Measurements from ENCODE around the gene PTPN22.
"Not testable (repeated sequence)": the region's sequence is repeated elsewhere in the genome, so short reads cannot be mapped to it uniquely, and the experiment has no call there.

The PTPN22 gene

GRCh38 chr1:113886417-113887401, 15.2 kb upstream of the PTPN22 start:
- no peak for DNase-seq

- DNase-seq: no peak
Observed at GRCh38 chr1:113881661-113882060, 10.1 kb upstream of the PTPN22 start.

- no peak for DNase-seq
Observed at GRCh38 chr1:113879739-113880038, 8.2 kb upstream of the PTPN22 start.

- DNase-seq: no peak
Observed at GRCh38 chr1:113876176-113876575, 4.7 kb upstream of the PTPN22 start.

GRCh38 chr1:113875714-113876113, 4.2 kb upstream of the PTPN22 start:
- no peak for DNase-seq

- DNase-seq: peak; percentile 30 to 46
Observed at GRCh38 chr1:113874012-113874879, 2.7 kb upstream of the PTPN22 start.

- DNase-seq: peak; percentile 35 to 38
Observed at GRCh38 chr1:113872219-113872935, 865 bp upstream of the PTPN22 start.

GRCh38 chr1:113870778-113871177, 734 bp downstream of the PTPN22 start:
- peak in 1 of 2 experiments; percentile 31 for DNase-seq

GRCh38 chr1:113868387-113869083, 3.0 kb downstream of the PTPN22 start:
- peak; percentile 40 to 44 for DNase-seq

- no peak for DNase-seq
Observed at GRCh38 chr1:113861641-113862040, 9.9 kb downstream of the PTPN22 start.

- DNase-seq: no peak
Observed at GRCh38 chr1:113860891-113861290, 10.6 kb downstream of the PTPN22 start.

GRCh38 chr1:113859478-113860175, 11.9 kb downstream of the PTPN22 start:
- no peak for DNase-seq

GRCh38 chr1:113858982-113859381, 12.5 kb downstream of the PTPN22 start:
- no peak for DNase-seq

- DNase-seq: no peak
Observed at GRCh38 chr1:113858418-113858817, 13.1 kb downstream of the PTPN22 start.

- DNase-seq: no peak
Observed at GRCh38 chr1:113857776-113858175, 13.7 kb downstream of the PTPN22 start.

GRCh38 chr1:113856401-113856790, 15.1 kb downstream of the PTPN22 start:
- no peak for DNase-seq

- DNase-seq: no peak
Observed at GRCh38 chr1:113855630-113856400, 15.7 kb downstream of the PTPN22 start.

- DNase-seq: no peak
Observed at GRCh38 chr1:113854234-113854633, 17.3 kb downstream of the PTPN22 start.

GRCh38 chr1:113852694-113853093, 18.8 kb downstream of the PTPN22 start:
- not testable (repeated sequence) for DNase-seq

- DNase-seq: no peak
Observed at GRCh38 chr1:113850127-113850796, 21.2 kb downstream of the PTPN22 start.

All from activated T-cell treated with anti-CD3 and anti-CD28 coated beads, Interleukin-2, amount 50 U/mL, for 48 hours (primary cell).